Mesenchymal stem cell (in vitro differentiated cells and primary cell): ENCODE data around the gene ITGA11.

ENCODE experiments used
- DNase-seq: peaks from one replicate; pipeline ENCODE4 v3.0.0-alpha.2; 2013
- H2AFZ ChIP-seq: one replicate; pipeline ENCODE4 v1.6.1; 2013; ENCODE audit warnings: low read depth, mild to moderate bottlenecking, control low read depth, inconsistent platforms, low read length, moderate library complexity
- H2AK5ac ChIP-seq: 2 replicates; pipeline ENCODE4 v1.6.1; 2013; ENCODE audit warnings: low read length, moderate library complexity, mild to moderate bottlenecking, inconsistent platforms; ENCODE audit not compliant: severe bottlenecking
- H2BK120ac ChIP-seq: one replicate; pipeline ENCODE4 v1.6.1; 2013; ENCODE audit warnings: low read depth, mild to moderate bottlenecking, inconsistent platforms, low read length, moderate library complexity
- H2BK12ac ChIP-seq, 2 experiments: one replicate each; pipeline ENCODE4 v1.6.1; 2013; ENCODE audit warnings: inconsistent platforms in 2 of 2, low read length in 2 of 2, mild to moderate bottlenecking in 2 of 2, moderate library complexity in 2 of 2, control low read depth in 1 of 2
- H2BK15ac ChIP-seq: one replicate; pipeline ENCODE4 v1.6.1; 2013; ENCODE audit warnings: mild to moderate bottlenecking, low read depth, inconsistent platforms; ENCODE audit not compliant: poor library complexity, severe bottlenecking
- H2BK5ac ChIP-seq: 2 replicates; pipeline ENCODE4 v1.6.1; 2013; ENCODE audit warnings: low read depth, mild to moderate bottlenecking, low read length, control low read depth, inconsistent platforms; ENCODE audit not compliant: poor library complexity, severe bottlenecking
- H3K14ac ChIP-seq, 2 experiments: one replicate each; pipeline ENCODE4 v1.6.1; 2013; ENCODE audit warnings: inconsistent platforms in 2 of 2, low read length in 2 of 2, control low read depth in 1 of 2, mild to moderate bottlenecking in 1 of 2, moderate library complexity in 1 of 2
- H3K18ac ChIP-seq, 2 experiments: one replicate each; pipeline ENCODE4 v1.6.1; 2013; ENCODE audit warnings: inconsistent platforms in 2 of 2, low read length in 2 of 2, control low read depth in 1 of 2, low read depth in 1 of 2, mild to moderate bottlenecking in 1 of 2
- H3K23ac ChIP-seq, 2 experiments: one replicate each; pipeline ENCODE4 v1.6.1; 2013; ENCODE audit warnings: inconsistent platforms in 2 of 2, low read length in 2 of 2, mild to moderate bottlenecking in 2 of 2, moderate library complexity in 2 of 2, control low read depth in 1 of 2
- H3K27ac ChIP-seq: 2 replicates; pipeline ENCODE4 v1.5.1; 2013; ENCODE audit warnings: mild to moderate bottlenecking, moderate library complexity, low read length, control low read depth, inconsistent platforms; ENCODE audit not compliant: poor library complexity, severe bottlenecking
- H3K27me3 ChIP-seq, 2 experiments: 2 replicates each; pipeline versions ENCODE4 v1.6.1 to v1.7.0; 2013; ENCODE audit warnings: low read length in 2 of 2, mild to moderate bottlenecking in 2 of 2, moderate library complexity in 2 of 2, control low read depth in 1 of 2, inconsistent platforms in 1 of 2; ENCODE audit not compliant: control insufficient read depth in 1 of 2, insufficient read depth in 1 of 2
- H3K36me3 ChIP-seq, 2 experiments: 2 replicates each; pipeline versions ENCODE4 v1.6.1 to v1.7.0; 2013; ENCODE audit warnings: low read length in 2 of 2, control low read depth in 1 of 2, inconsistent platforms in 1 of 2, low read depth in 1 of 2, mild to moderate bottlenecking in 1 of 2; ENCODE audit not compliant: insufficient read depth in 2 of 2, control insufficient read depth in 1 of 2
- H3K4ac ChIP-seq, 2 experiments: one replicate each; pipeline ENCODE4 v1.6.1; 2013; ENCODE audit warnings: inconsistent platforms in 2 of 2, low read length in 2 of 2, mild to moderate bottlenecking in 2 of 2, moderate library complexity in 2 of 2, control low read depth in 1 of 2, low read depth in 1 of 2
- H3K4me1 ChIP-seq: 2 replicates; pipeline ENCODE4 v1.6.1; 2013; ENCODE audit warnings: low read depth, low read length, control low read depth; ENCODE audit not compliant: control insufficient read depth, insufficient read depth
- H3K4me2 ChIP-seq: 2 replicates; pipeline ENCODE4 v1.6.1; 2013; ENCODE audit warnings: low read length, mild to moderate bottlenecking, inconsistent platforms; ENCODE audit not compliant: poor library complexity, severe bottlenecking
- H3K4me3 ChIP-seq, 2 experiments: 2 replicates each; pipeline versions ENCODE4 v1.5.1 to v1.7.0; 2013; ENCODE audit warnings: low read length in 2 of 2, mild to moderate bottlenecking in 2 of 2, control low read depth in 1 of 2, low read depth in 1 of 2; ENCODE audit not compliant: insufficient read depth in 1 of 2
- H3K79me1 ChIP-seq: replicated peaks from 2 replicates; pipeline ENCODE4 v1.6.1; 2013; ENCODE audit warnings: mild to moderate bottlenecking, control low read depth, low read length, inconsistent platforms; ENCODE audit not compliant: poor library complexity, severe bottlenecking
- H3K9ac ChIP-seq: 2 replicates; pipeline ENCODE4 v1.7.0; 2013; ENCODE audit warnings: mild to moderate bottlenecking, low read length, moderate library complexity
- H3K9me3 ChIP-seq: 2 replicates; pipeline ENCODE4 v1.7.0; 2013; ENCODE audit warnings: mild to moderate bottlenecking, low read length; ENCODE audit not compliant: control insufficient read depth
- H4K8ac ChIP-seq: one replicate; pipeline ENCODE4 v1.6.1; 2013; ENCODE audit warnings: inconsistent platforms, mild to moderate bottlenecking, low read length, moderate library complexity
- H4K91ac ChIP-seq: one replicate; pipeline ENCODE4 v1.6.1; 2013; ENCODE audit warnings: mild to moderate bottlenecking, low read length, inconsistent platforms
- WGBS: methylation state at CpG from one replicate; pipeline ENCODE4 v1.1.7; 2013; ENCODE audit warnings: mixed read lengths; 5-methylcytosine and 5-hydroxymethylcytosine counted together

Gene ITGA11

GRCh38 chr15:68466876-68467275, 34.9 kb upstream of the ITGA11 start:
- Histone ChIP-seq H3K4me1 (peaks cover 9% of the 10 kb centered on the region), H3K9me3 (peaks cover 15% of the 10 kb centered on the region), H3K14ac (no peak overlapping the region), H3K36me3 (no peaks in the 10 kb centered on the region), H2AFZ (no peak overlapping the region), H4K8ac (no peak overlapping the region), H3K27ac (no peak overlapping the region), H3K4me2 (no peak overlapping the region), H3K4ac (no peak overlapping the region), H2BK120ac (no peak overlapping the region), H3K23ac (no peak overlapping the region), H3K9ac (no peak overlapping the region), H2BK15ac (no peak overlapping the region), H3K27me3 (peaks cover 0 to 19% of the 10 kb centered on the region in 2 experiments), H2BK12ac (no peak overlapping the region), H2AK5ac (no peak overlapping the region), H3K4me3 (no peak overlapping the region), H2BK5ac (no peak overlapping the region), H3K79me1 (no peaks in the 10 kb centered on the region), H4K91ac (no peak overlapping the region), H3K18ac (no peak overlapping the region)
- DNase-seq: no peak

- no peak overlapping the region for H3K23ac ChIP-seq
Observed at GRCh38 chr15:68465861-68466560, 34.0 kb upstream of the ITGA11 start.

DNA sequence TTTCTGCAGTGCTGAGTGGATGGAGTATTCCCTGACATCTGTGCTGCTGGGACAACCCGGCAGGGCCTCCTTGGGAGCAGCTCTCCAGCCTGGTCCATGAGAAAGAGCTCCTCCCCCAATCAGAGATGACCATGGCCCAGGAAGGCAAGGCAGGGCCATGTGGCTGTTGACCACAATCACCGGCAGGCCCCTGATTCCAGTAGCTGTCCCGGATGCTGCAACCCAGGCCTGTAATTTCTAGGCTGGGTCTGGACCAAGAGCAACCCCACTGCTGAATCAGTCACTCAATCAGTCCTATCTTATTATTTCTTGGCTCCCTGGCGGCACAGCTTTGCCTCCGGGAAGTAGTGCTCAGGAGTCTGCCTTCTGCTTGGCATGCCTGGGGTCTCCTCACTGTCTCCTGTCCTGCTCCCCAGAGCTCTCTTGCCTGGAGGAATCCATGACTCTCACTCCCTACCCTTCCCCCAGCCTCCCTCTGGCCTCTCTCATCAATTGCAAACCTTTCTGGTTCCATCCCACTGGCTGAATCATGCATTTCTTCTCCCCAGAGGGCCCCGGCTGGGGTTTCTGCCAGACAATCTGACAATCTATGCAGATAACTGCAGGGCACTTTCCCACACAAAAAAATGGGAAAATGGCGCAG, 32.6 kb upstream of the ITGA11 start:
- Histone ChIP-seq H3K27ac (no peak overlapping the region), H3K36me3 (no peaks in the 10 kb centered on the region), H4K91ac (no peak overlapping the region), H2AK5ac (no peak overlapping the region), H2BK120ac (no peak overlapping the region), H2BK5ac (no peak overlapping the region), H3K9me3 (peaks cover 15% of the 10 kb centered on the region), H3K4me3 (no peak overlapping the region), H3K4me2 (no peak overlapping the region), H3K14ac (no peak overlapping the region), H3K9ac (peak overlapping the region; percentile 25), H2AFZ (no peak overlapping the region), H2BK12ac (no peak overlapping the region), H3K4me1 (peaks cover 3% of the 10 kb centered on the region), H3K4ac (peak overlapping the region in 1 of 2 experiments; percentile 22), H2BK15ac (no peak overlapping the region), H3K79me1 (no peaks in the 10 kb centered on the region), H3K23ac (peak overlapping the region in 1 of 2 experiments; percentile 19), H4K8ac (peak overlapping the region; percentile 47), H3K27me3 (peaks cover 0 to 14% of the 10 kb centered on the region in 2 experiments), H3K18ac (peak overlapping the region; percentile 13 to 53)
- WGBS: 73% methylated on average over 7 of the region's 7 CpGs
- peak; percentile 19 for DNase-seq

More at GRCh38 chr15:68465861-68466560, 34.0 kb upstream of the ITGA11 start:
- no peak overlapping the region for H3K27ac ChIP-seq
- peaks cover 0 to 22% of the 10 kb centered on the region in 2 experiments for H3K27me3 ChIP-seq
- H3K4me2 ChIP-seq: no peak overlapping the region
- no peak overlapping the region for H2BK120ac ChIP-seq
- peak overlapping the region in 1 of 2 experiments; percentile 25 for H2BK12ac ChIP-seq
- no peak overlapping the region for H3K14ac ChIP-seq
- H3K36me3 ChIP-seq: no peaks in the 10 kb centered on the region
- H3K79me1 ChIP-seq: no peaks in the 10 kb centered on the region
- H2BK5ac ChIP-seq: no peak overlapping the region
- no peak overlapping the region for H2AFZ ChIP-seq
- no peak overlapping the region for H4K91ac ChIP-seq
- H3K4me3 ChIP-seq: no peak overlapping the region
- WGBS: 89% methylated on average over 6 of the region's 6 CpGs
- H2BK15ac ChIP-seq: no peak overlapping the region
- no peak overlapping the region for H3K18ac ChIP-seq
- peak overlapping the region in 1 of 2 experiments; percentile 64 for H3K4ac ChIP-seq
- H3K9me3 ChIP-seq: peaks cover 15% of the 10 kb centered on the region
- H3K4me1 ChIP-seq: peaks cover 9% of the 10 kb centered on the region
- no peak overlapping the region for H4K8ac ChIP-seq
- peak; percentile 23 for DNase-seq
- H3K9ac ChIP-seq: no peak overlapping the region
- H2AK5ac ChIP-seq: no peak overlapping the region

DNA sequence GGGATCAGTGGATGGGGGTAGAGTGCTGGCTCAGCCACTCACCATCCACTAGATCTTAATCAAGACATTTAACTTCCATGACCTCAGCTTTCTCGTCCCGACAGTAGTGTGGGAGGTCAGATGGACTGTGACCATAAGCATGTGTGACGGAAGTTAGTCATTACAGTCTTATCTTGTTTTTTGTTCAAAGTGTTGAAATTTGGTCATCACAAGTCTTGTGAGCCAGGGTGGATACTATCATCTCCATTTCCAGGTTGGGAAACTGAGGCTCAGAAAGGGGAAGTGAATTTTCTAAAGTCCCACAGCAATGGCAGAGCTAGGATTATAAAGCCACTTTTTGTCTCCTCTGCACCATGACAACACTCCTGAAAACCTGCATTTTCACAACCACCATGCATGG, 32.0 kb upstream of the ITGA11 start:
- 50% methylated on average over 3 of the region's 3 CpGs for WGBS
- no peak overlapping the region for H2AK5ac ChIP-seq
- peak; percentile 38 for DNase-seq
- no peak overlapping the region for H3K23ac ChIP-seq
- H3K14ac ChIP-seq: no peak overlapping the region
- H3K4me3 ChIP-seq: no peak overlapping the region
- no peak overlapping the region for H2BK15ac ChIP-seq
- no peak overlapping the region for H4K91ac ChIP-seq
- peaks cover 15% of the 10 kb centered on the region for H3K9me3 ChIP-seq
- no peak overlapping the region for H3K9ac ChIP-seq
- peak overlapping the region in 1 of 2 experiments; percentile 22 for H3K4ac ChIP-seq
- no peak overlapping the region for H3K27ac ChIP-seq
- peaks cover 2% of the 10 kb centered on the region for H3K4me1 ChIP-seq
- H3K18ac ChIP-seq: peak overlapping the region in 1 of 2 experiments; percentile 13
- no peak overlapping the region for H4K8ac ChIP-seq
- H3K27me3 ChIP-seq: peaks cover 0 to 14% of the 10 kb centered on the region in 2 experiments
- no peaks in the 10 kb centered on the region for H3K79me1 ChIP-seq
- no peak overlapping the region for H3K4me2 ChIP-seq
- no peak overlapping the region for H2AFZ ChIP-seq
- no peak overlapping the region for H2BK5ac ChIP-seq
- no peaks in the 10 kb centered on the region for H3K36me3 ChIP-seq
- H2BK12ac ChIP-seq: no peak overlapping the region
- H2BK120ac ChIP-seq: no peak overlapping the region
